Karpas-422 (cell line): ENCODE data around the gene MFSD8. TPM values are rescaled to one million over a fixed set of nuclear protein-coding genes. Genes with fewer than 3 reads are reported as not detected.
A peak's percentile ranks its signal among the peaks of the same experiment; 100 is the strongest.
"Not testable (repeated sequence)": the region's sequence is repeated elsewhere in the genome, so short reads cannot be mapped to it uniquely, and the experiment has no call there.

ENCODE experiments used
- DNase-seq: peaks from one replicate; pipeline ENCODE4 v3.0.0-alpha.2; 2015
- H2AFZ ChIP-seq: fragments of 200-600 bp; sonication (generic); 2 replicates; pipeline ENCODE4 v1.6.1; 2014; ENCODE audit warnings: antibody characterized with exemption, low read length, mixed read lengths
- H3K27ac ChIP-seq: fragments of 200-600 bp; sonication (generic); 2 replicates; pipeline ENCODE4 v1.5.1; 2014; ENCODE audit warnings: mild to moderate bottlenecking, low read length, moderate library complexity
- H3K27me3 ChIP-seq: fragments of 200-600 bp; sonication (generic); 2 replicates; pipeline ENCODE4 v1.6.1; 2014; ENCODE audit warnings: low read length, mixed read lengths
- H3K36me3 ChIP-seq: fragments of 200-600 bp; sonication (generic); 2 replicates; pipeline ENCODE4 v1.6.1; 2014; ENCODE audit warnings: low read length, mixed read lengths; ENCODE audit not compliant: insufficient read depth
- H3K4me1 ChIP-seq: fragments of 200-600 bp; sonication (generic); 2 replicates; pipeline ENCODE4 v1.6.1; 2014; ENCODE audit warnings: mild to moderate bottlenecking, low read length, mixed read lengths
- H3K4me2 ChIP-seq: fragments of 200-600 bp; sonication (generic); 2 replicates; pipeline ENCODE4 v1.6.1; 2014; ENCODE audit warnings: low read length, low read depth, mild to moderate bottlenecking; ENCODE audit not compliant: poor library complexity, severe bottlenecking
- H3K4me3 ChIP-seq: fragments of 200-600 bp; sonication (generic); 2 replicates; pipeline ENCODE4 v1.5.1; 2014; ENCODE audit warnings: mild to moderate bottlenecking, antibody characterized with exemption, low read length, mixed read lengths
- H3K79me2 ChIP-seq: fragments of 200-600 bp; sonication (generic); 2 replicates; pipeline ENCODE4 v1.6.1; 2014; ENCODE audit warnings: mild to moderate bottlenecking, low read length, mixed read lengths
- H3K9ac ChIP-seq: fragments of 200-600 bp; sonication (generic); 2 replicates; pipeline ENCODE4 v1.6.0; 2014; ENCODE audit warnings: low read length
- H3K9me2 ChIP-seq: fragments of 200-600 bp; sonication (generic), shearing (Covaris generic); replicated peaks from 2 replicates; pipeline ENCODE4 v1.6.0; 2014; ENCODE audit warnings: mild to moderate bottlenecking, low read length, moderate library complexity; ENCODE audit not compliant: insufficient read depth
- H3K9me3 ChIP-seq: fragments of 300-700, 200-600 bp; sonication (generic); 2 replicates; pipeline ENCODE4 v1.6.1; 2014; ENCODE audit warnings: low read length, mixed read lengths
- H4K20me1 ChIP-seq: fragments of 200-600 bp; sonication (generic); 2 replicates; pipeline ENCODE4 v1.6.1; 2014; ENCODE audit warnings: mild to moderate bottlenecking, antibody characterized with exemption, low read length, low read depth; ENCODE audit not compliant: insufficient read depth
- total RNA-seq: library from RNA; depleted of rRNA; stranded (reverse); fragments of >200 nt; shearing (Covaris generic); gene quantifications from 2 replicates; pipeline ENCODE4 v1.2.3, GENCODE V29; 2014; ENCODE audit warnings: low replicate concordance; rRNA removed

The MFSD8 gene
- total RNA-seq, result 57.2 and 99.5 TPM in 2 replicates

DNA sequence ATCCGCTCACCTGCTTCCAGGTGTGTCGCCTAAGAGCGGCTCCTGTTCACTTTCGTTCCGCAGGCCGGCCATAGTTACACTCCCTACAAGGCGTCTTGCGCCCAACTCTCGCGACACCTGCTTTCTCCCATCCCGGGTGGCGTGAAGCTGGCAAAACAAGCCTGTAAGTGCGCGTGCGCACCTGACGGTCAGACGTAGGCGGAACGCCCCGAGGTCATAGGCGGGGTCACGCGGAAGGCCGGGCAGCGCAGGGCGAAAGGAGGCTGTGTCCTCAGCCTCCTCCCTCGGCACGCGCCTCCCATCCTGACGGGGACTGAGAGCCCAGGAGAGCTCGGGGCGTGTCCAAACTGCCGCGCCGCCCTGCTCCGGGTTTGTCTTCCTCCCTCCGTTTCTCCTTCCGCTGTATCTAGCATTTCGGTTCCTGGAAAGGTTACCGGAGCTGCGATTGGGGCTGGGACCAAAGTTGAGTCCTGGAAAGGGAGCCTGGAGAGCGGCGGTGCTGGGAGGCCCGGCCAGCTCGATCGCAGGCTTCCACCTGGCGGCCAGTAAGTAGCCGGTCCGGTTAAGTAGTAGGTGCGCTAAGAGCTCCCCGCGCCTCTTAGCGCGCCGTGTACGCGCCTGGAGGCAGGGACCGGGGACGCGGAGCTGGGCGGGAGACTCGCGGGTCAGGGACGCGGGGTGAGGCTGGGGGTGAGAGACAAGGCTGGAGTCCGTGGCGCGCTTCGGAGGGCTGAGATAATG is at the start of gene MFSD8, which contains the start of gene ABHD18:
MFSD8 (minus strand) TSS at position 112 of the 741 bp plus-strand sequence; CDS start at position 72, 40 bp downstream.
ABHD18 (plus strand) TSS at position 345 of the 741 bp plus-strand sequence. CDS start 17,550 bp downstream, outside the sequence.
- H3K4me2 ChIP-seq, result peak within 1 kb of the TSS; percentile 85
- H3K9me3 ChIP-seq, result no peaks in the 10 kb centered on the region
- H4K20me1 ChIP-seq, result no peaks in the 10 kb centered on the region
- peak within 1 kb of the TSS; percentile 73 for H3K4me3 ChIP-seq
- no peaks in the 10 kb centered on the region for H3K27me3 ChIP-seq
- H3K36me3 ChIP-seq, result peaks cover 7% of the 10 kb centered on the region; the same call in 1 of the 2 replicates
- H3K9me2 ChIP-seq, result no peaks in the 10 kb centered on the region
- H3K79me2 ChIP-seq, result peaks cover 92% of the 10 kb centered on the region
- H3K9ac ChIP-seq, result peak within 1 kb of the TSS; percentile 85
- peaks cover 33% of the 10 kb centered on the region for H3K4me1 ChIP-seq
- H2AFZ ChIP-seq, result peak within 1 kb of the TSS; percentile 58
- peak within 1 kb of the TSS; percentile 51 for H3K27ac ChIP-seq
- DNase-seq, result peak; percentile 100

GRCh38 chr4:128009428-128009827 is 44.5 kb upstream of the MFSD8 start:
- Histone ChIP-seq H3K9ac (no peak overlapping the region), H3K4me1 (peaks cover 6% of the 10 kb centered on the region), H3K4me2 (no peak overlapping the region), H3K27me3 (no peaks in the 10 kb centered on the region), H3K9me3 (no peaks in the 10 kb centered on the region), H3K36me3 (peaks cover 15% of the 10 kb centered on the region; the same call in 1 of the 2 replicates), H3K27ac (no peak overlapping the region), H3K4me3 (no peak overlapping the region), H3K9me2 (no peaks in the 10 kb centered on the region), H2AFZ (no peak overlapping the region), H4K20me1 (no peaks in the 10 kb centered on the region), H3K79me2 (peaks cover 25% of the 10 kb centered on the region)
- no peak for DNase-seq

DNA sequence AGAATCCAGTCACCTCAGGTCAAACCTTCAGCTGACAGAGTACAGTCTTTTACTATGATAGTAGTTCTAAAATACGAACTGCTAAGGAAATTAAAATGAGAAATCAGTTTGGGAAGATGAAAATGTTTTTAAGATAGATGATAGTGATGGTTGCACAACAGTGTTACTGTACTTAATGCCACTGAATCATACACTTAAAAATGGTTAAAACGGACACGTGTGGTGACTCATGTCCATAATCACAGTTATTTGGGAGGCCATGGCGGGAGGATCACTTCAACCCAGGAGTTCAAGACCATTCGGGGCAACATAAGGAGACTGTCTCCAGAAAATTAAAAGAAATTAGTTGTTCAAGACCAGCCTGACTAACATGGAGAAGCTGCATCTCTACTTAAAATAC is 41.6 kb upstream of the MFSD8 start:
- no peak for DNase-seq
- Histone ChIP-seq H3K9me3 (no peaks in the 10 kb centered on the region), H3K79me2 (peaks cover 39% of the 10 kb centered on the region), H3K27ac (no peak overlapping the region), H3K4me1 (peaks cover 6% of the 10 kb centered on the region), H3K27me3 (no peaks in the 10 kb centered on the region), H4K20me1 (no peaks in the 10 kb centered on the region), H2AFZ (no peak overlapping the region), H3K4me2 (no peak overlapping the region), H3K9ac (no peak overlapping the region), H3K9me2 (no peaks in the 10 kb centered on the region), H3K4me3 (no peak overlapping the region), H3K36me3 (peaks cover 12% of the 10 kb centered on the region; the same call in 1 of the 2 replicates)

- H3K36me3 ChIP-seq, result peaks cover 32% of the 10 kb centered on the region
- H3K9me3 ChIP-seq, result peaks cover 3% of the 10 kb centered on the region; the same call in 1 of the 2 replicates
- peak overlapping the region; percentile 14 for H3K4me2 ChIP-seq
- H3K4me3 ChIP-seq, result no peak overlapping the region
- H3K4me1 ChIP-seq, result peaks cover 9% of the 10 kb centered on the region
- peak; percentile 86 for DNase-seq
- H2AFZ ChIP-seq, result no peak overlapping the region
- peak overlapping the region; percentile 53; the same call in 1 of the 2 replicates for H3K27ac ChIP-seq
- H3K27me3 ChIP-seq, result no peaks in the 10 kb centered on the region
- H4K20me1 ChIP-seq, result no peaks in the 10 kb centered on the region
- H3K79me2 ChIP-seq, result peaks cover 48% of the 10 kb centered on the region
- H3K9me2 ChIP-seq, result no peaks in the 10 kb centered on the region
- H3K9ac ChIP-seq, result no peak overlapping the region
Observed at GRCh38 chr4:127997534-127998388, 32.8 kb upstream of the MFSD8 start.

- H3K27me3 ChIP-seq, DNase-seq, H4K20me1 ChIP-seq, H3K9me3 ChIP-seq, H3K27ac ChIP-seq, H3K4me1 ChIP-seq, H2AFZ ChIP-seq, H3K9me2 ChIP-seq, H3K4me2 ChIP-seq, H3K9ac ChIP-seq, H3K4me3 ChIP-seq: not testable (repeated sequence)
- Histone ChIP-seq H3K79me2 (peaks cover 35% of the 10 kb centered on the region), H3K36me3 (peaks cover 29% of the 10 kb centered on the region)
Observed at GRCh38 chr4:127996521-127996920, 31.5 kb upstream of the MFSD8 start.

DNA sequence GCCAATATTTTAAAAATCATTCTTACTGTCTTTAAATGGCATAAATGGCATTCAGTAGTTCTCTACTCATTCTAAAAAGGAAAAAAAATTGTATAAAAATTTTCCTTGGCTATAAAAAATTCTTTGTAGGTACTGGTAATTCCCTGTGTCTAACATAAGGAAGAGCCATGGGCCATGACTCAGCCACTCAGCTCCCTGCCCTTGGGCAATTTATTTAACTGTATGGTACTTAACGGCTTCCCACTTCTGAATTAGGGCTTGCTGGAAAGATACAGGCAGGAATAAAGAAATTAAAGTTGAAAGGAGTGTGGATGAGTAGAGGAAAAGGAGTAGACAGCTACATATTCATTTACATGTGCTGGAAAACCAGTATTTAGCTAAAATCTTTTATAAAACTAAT is 30.8 kb upstream of the MFSD8 start:
- no peak overlapping the region for H3K27ac ChIP-seq
- H4K20me1 ChIP-seq, result no peaks in the 10 kb centered on the region
- H2AFZ ChIP-seq, result no peak overlapping the region
- peaks cover 9% of the 10 kb centered on the region for H3K4me1 ChIP-seq
- no peak overlapping the region for H3K4me3 ChIP-seq
- H3K9ac ChIP-seq, result no peak overlapping the region
- H3K36me3 ChIP-seq, result peaks cover 29% of the 10 kb centered on the region
- no peaks in the 10 kb centered on the region for H3K9me2 ChIP-seq
- peaks cover 28% of the 10 kb centered on the region for H3K79me2 ChIP-seq
- H3K27me3 ChIP-seq, result no peaks in the 10 kb centered on the region
- peaks cover 3% of the 10 kb centered on the region; the same call in 1 of the 2 replicates for H3K9me3 ChIP-seq
- no peak for DNase-seq
- H3K4me2 ChIP-seq, result no peak overlapping the region

DNA sequence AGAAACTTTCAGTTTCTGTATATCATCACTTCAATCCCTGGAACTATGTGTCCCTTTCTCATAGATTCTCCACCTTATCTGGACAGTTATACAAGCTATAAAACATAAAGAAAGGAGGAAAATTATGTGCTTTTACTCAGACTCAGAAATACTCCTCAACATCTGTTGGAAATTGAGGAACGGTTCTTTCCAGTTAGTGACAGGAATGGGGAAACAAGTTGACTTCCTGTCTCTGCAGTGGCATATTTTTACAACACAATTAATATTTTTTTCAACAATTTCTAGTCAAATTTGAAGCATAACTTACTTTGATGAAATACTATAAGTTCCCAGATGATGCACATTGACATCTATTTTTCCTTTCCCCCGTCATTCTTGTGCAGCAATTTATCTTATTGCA is 28.2 kb upstream of the MFSD8 start:
- Histone ChIP-seq H3K9ac (no peak overlapping the region), H3K79me2 (peaks cover 23% of the 10 kb centered on the region), H2AFZ (no peak overlapping the region), H3K4me2 (no peak overlapping the region), H3K9me2 (no peaks in the 10 kb centered on the region), H3K27ac (no peak overlapping the region), H3K9me3 (peaks cover 3% of the 10 kb centered on the region; the same call in 1 of the 2 replicates), H3K4me1 (peaks cover 9% of the 10 kb centered on the region), H3K4me3 (no peak overlapping the region), H4K20me1 (no peaks in the 10 kb centered on the region), H3K36me3 (peaks cover 27% of the 10 kb centered on the region), H3K27me3 (no peaks in the 10 kb centered on the region)
- no peak for DNase-seq

DNA sequence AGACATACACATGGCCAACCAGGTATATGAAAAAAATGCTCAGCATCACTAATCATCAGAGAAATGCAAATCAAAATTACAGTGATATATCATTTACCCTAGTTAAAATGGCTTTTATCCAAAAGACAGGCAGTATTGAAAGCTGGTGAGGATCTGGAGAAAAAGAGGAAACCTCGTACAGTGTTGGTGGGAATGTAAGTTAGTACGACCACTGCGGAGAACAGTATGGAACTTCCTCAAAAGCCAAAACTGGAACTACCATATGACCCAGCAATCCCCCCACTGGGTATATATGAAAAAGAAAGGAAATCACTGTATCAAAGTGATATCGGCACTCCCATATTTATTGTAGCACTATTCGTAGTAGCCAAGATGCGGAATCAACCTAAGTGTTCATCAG is 23.7 kb upstream of the MFSD8 start:
- DNase-seq, result no peak
- no peak overlapping the region for H3K27ac ChIP-seq

More for the DNA sequence above, 23.7 kb upstream of the MFSD8 start:
- Histone ChIP-seq H3K27me3 (no peaks in the 10 kb centered on the region), H3K4me2 (no peak overlapping the region), H3K9me2 (no peaks in the 10 kb centered on the region), H3K79me2 (peaks cover 17% of the 10 kb centered on the region; the same call in 1 of the 2 replicates), H2AFZ (no peak overlapping the region), H3K9me3 (no peaks in the 10 kb centered on the region), H3K4me3 (no peak overlapping the region), H3K9ac (no peak overlapping the region), H3K4me1 (no peaks in the 10 kb centered on the region), H3K36me3 (peaks cover 33% of the 10 kb centered on the region), H4K20me1 (no peaks in the 10 kb centered on the region)
